Activated CD8-positive, alpha-beta memory T cell treated with anti-CD3 and anti-CD28 coated beads, Interleukin-2, amount 50 U/mL, for 1 hour (primary cell): ENCODE measurements around the gene PAQR7.

Experiments used
- DNase-seq: peaks from one replicate; pipeline ENCODE4 v3.0.0-alpha.2; 2020; ENCODE audit errors: extremely low read depth

PAQR7 gene

DNA sequence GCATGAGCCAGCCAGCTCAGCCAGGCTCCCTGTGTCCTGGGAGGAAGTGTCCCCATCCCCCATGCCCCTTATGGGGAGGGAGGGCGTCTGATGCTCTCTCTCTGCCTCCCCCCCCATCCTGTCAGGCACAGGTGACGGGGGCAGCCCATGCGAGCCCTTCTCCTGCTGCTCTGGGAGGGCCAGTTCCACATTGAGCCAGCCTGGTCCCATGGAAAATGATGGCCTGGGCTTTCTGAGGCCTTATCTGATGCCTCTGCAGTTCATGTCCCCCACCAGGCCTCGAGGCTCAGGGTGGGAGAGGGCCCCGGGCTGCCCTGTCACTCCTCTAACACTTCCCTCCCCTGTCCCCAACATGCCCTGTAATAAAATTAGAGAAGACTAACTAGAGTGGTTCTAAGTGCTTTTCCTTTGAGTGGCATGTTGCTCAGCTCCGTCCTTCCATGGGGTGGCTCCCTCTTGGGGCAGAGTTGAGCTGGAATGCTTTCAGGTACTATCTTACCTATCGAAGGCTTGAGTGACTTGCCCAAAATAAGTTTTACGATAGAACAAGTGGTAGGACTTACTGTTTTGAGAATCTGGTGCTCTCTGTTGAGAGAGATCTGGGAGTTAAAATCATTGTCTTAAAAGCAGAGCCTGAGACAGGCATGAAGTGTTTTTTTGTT, 57.5 kb downstream of the PAQR7 start:
- DNase-seq, result no peak

GRCh38 chr1:25816112-25816718, 59.3 kb downstream of the PAQR7 start:
- DNase-seq, result no peak

DNA sequence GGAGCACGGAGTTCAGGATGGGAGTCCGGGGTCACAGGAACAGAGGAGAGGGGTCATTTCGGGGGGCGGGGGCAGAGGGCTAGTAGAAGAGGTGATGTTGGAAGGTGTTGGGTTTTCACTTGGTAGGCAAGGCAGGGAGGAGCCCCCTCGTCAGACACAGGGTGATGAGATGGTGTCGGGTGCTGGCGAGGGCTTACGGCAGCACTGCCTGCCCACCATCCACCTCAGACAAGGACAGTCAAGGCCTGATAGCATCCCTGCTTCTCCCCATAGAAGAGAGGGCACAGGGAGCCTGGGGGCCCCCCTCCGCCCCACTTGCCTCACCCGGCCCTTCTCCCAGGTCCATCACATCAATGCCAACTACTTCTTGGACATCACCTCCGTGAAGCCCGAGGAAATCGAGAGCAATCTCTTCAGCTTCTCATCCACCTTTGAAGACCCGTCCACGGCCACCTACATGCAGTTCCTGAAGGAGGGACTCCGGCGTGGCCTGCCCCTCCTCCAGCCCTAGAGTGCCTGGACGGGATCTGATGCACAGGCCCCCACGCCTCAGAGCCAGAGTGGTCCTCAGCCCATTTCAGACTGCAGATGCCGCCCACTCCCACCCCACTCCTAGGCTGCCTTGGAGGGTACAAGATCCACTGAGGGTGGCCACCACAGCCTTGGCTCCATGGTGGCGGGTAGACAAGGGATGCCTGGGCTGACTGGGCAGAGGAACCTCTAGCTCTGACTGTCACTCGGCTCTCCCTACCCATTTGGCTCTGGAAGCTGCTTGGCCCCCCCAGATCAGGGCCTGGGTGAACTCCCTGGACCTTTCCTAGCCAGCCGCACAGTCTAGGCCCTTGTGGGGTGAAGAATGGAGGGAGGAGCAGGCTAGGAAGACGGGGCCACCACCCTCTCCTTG, 60.0 kb downstream of the PAQR7 start:
- DNase-seq, result no peak

DNA sequence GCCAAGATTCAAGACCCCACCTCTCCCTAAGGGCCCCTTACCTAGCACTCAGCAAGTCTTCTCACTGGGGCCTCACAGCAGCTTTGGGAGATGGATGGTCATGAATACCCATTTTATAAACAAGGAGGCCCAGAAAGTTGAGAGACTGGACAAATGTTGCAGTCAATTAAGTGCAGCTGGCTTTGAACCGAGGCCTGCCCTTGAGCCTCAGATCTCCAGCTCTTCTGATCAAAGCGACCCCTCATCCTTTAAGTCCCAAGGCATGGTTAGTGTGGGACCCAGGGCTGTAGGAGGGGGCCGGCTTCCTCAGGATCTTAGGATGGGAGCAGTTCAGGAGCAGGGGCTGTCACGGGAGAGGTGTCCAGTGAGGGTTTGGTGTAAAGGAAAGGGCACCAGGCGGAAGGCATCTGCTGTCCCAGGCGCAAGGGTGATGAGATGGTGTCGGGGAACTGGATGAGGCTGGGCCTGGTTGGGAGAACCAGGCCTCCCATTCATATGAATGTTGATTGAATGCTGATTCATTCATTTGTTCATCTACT, 60.9 kb downstream of the PAQR7 start:
- no peak for DNase-seq

GRCh38 chr1:25813734-25814471, 61.6 kb downstream of the PAQR7 start:
- DNase-seq, result no peak

- no peak for DNase-seq
Measured at GRCh38 chr1:25813071-25813733, 62.3 kb downstream of the PAQR7 start.
